Measurements from ENCODE around the gene SEC16A.

Gene SEC16A

DNA sequence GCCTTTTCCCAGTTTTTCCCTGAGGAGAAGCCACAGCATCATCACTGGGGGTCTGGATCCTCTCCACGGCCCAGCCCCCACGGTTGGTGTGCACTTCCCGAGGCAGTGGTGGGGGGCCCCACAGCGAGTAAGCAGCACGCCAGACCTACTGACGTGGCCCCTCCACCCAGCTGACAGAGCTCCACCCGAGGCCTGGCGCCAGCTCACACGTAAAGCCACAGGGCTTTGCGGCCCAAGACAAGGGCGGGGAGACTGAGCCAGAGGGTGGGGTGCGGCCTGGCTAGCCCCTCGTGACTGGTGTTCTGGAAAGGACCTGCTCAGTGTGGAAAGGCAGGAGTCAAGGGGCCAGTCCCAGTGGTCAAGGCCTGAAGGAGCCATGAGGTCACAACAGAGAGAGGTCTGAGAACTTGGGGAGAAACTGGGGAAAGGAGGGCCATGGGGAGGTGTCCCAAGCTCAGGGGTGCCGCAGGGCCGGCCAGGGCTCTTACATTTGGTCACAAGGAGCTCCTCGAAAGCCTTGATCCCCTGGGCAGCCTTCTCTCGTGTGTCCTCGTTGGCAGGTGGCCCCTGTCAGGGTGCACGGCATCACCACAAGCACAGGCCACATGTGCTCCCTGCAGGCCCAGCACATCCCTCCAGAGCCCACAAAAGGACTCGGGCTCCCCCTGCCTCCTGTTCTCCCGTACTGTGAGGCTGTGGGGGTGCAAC lies 88.4 kb downstream of the SEC16A start:
- no peak for DNase-seq (ENCODE audit: low read depth)
- H3K4me3 ChIP-seq (ENCODE audit: low read depth, low read length), result no peak overlapping the region

DNA sequence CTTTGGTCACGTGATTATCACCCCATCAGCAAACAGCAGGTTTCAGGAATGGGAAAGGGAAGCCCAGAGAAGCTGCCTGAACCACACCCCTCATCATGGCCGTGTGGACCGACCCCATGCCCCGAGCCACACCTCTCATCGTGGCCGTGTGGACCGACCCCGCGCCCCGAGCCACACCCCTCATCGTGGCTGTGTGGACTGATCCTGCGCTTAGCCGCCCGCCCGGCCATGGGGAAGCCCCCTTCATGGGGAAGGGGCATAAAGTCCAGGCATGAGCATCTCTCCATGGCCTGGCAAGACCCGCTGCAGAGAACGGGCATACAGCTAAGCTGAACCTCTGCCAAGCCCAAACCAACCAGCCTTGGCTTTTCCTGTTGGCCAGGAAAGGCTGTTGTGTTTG lies 89.3 kb downstream of the SEC16A start:
- no peak for DNase-seq (ENCODE audit: low read depth)
- no peak overlapping the region for H3K4me3 ChIP-seq (ENCODE audit: low read depth, low read length)

DNA sequence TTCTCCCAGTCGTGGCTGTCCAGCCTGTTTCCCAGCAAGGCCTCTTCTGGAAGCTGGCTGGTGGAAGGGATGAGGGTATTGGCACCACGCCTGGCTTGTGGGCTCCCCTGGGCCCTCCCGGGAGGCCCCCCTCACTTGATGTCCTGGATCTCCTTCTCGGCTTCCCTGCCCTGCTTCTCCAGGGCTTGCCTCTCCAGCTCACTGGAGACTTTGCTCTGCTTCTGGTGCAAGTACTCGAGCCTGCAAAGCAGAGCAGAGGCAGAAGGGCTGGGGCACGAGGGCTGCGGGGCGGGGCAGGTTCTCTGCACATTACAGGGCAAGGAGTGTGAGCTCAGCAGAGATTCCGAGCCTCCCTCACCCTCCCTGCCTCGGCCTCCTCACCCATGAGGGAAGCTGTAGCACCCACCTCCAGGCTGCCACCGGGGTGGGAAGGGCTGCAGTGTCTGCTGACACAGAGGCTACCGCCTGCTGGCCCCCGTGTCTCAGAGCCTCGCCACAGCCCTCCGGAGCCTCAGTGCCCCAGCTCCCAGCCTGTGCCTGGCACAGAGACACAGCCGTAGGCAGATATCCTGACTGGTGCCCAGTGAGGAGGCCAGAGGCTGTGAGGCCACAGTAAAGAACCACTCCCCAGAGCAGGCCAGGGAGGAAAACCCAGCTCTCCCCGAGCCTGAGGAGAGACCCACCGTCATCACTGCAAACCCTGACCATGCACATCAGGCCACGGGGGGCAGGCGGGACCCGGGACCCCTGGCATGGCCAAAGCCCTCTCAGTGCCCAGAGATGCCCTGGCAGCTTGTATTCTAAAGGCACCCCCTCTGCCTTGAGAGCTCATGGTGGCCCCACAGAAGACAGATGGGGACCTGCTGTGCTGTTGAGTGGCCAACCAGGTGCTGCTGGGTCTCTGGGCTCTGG lies 90.0 kb downstream of the SEC16A start:
- peak; percentile 16 for DNase-seq (ENCODE audit: low read depth)
- H3K4me3 ChIP-seq (ENCODE audit: low read depth, low read length), result no peak overlapping the region

DNA sequence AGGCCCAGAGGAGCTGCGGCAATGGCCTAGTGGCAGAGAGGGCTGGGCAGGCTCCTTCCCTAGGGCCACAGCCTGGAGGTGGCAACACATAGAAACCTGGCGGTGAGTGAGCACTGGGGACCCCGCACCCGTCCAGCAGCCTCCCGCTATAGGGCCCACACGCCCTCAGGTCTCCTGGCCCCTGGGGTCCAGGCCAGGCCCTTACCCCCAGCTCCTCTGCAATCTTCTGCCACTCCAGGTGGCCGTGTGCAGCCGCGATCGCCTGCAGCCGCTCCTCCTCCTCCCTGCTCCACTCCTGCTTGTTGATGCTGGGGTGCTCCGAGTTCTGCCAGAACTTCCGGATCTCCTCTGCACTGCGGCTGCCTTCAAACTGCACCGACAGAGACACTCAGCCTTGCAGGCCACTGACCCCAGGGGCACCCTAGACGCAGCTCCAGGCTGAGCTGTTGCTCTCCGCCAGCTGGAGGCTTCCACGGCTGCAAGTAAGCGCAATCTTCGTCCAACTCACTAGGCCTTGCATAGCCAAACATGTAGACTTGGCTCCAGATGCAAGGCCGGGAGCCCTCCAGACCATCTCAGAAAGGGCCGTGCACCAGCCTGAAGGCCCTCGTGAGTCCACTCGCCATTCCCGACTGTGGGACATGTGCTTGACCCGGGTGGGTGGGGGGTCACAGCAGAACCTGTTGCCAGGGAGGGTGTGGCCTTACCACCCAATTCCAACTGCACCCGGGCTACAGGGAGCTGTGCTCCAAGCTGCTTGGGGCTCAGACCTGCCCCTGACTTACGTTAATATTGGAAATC lies 90.9 kb downstream of the SEC16A start:
- DNase-seq (ENCODE audit: low read depth), result no peak
- no peak overlapping the region for H3K4me3 ChIP-seq (ENCODE audit: low read depth, low read length)

Data from skeletal muscle cell (primary cell).